ENCODE measurements around the gene TRIO. TPM values are rescaled to one million over a fixed set of nuclear protein-coding genes. Genes with fewer than 3 reads are reported as not detected.

The TRIO gene
- total and polyA plus RNA-seq, 2 experiments from 2014 or later, result 18.5 to 78.2 TPM

GRCh38 chr5:14283139-14283538 lies 140.0 kb downstream of the TRIO start:
- 91% methylated on average over 4 of the region's 4 CpGs for WGBS (ENCODE audit: low lambda C conversion rate, missing lambda C conversion rate)
- DNase-seq (ENCODE audit: low spot score), result no peak
- Histone ChIP-seq H3K27me3 (no peaks in the 10 kb centered on the region), H3K36me3 (replicated peaks; ENCODE audit: insufficient read depth, low read depth) (no peaks in the 10 kb centered on the region), H4K20me1 (ENCODE audit: insufficient read depth, poor library complexity, severe bottlenecking) (peaks cover 9% of the 10 kb centered on the region), H3K9me2 (replicated peaks; ENCODE audit: insufficient read depth) (no peaks in the 10 kb centered on the region), H3K79me2 (peaks cover 22% of the 10 kb centered on the region), H3K4me2 (no peak overlapping the region), H3K27ac (no peak overlapping the region), H3K9me3 (ENCODE audit: low read depth) (no peaks in the 10 kb centered on the region), H3K4me3 (no peak overlapping the region), H3K4me1 (ENCODE audit: insufficient read depth) (peaks cover 9% of the 10 kb centered on the region), H2AFZ (no peak overlapping the region)
- TF ChIP-seq CTCF (IDR thresholded peaks at IDR 0.05; ENCODE audit: poor library complexity) (no peak), EZH2 (IDR thresholded peaks at IDR 0.05; ENCODE audit: borderline replicate concordance) (no peak), EZH2phosphoT487 (IDR thresholded peaks at IDR 0.05; ENCODE audit: low read depth, severe bottlenecking, unreplicated experiment) (no peak)

GRCh38 chr5:14284392-14285148 lies 141.4 kb downstream of the TRIO start:
- no peaks in the 10 kb centered on the region for H3K9me2 ChIP-seq (replicated peaks; ENCODE audit: insufficient read depth)
- peaks cover 10% of the 10 kb centered on the region for H3K79me2 ChIP-seq
- H3K4me2 ChIP-seq, result peak overlapping the region; percentile 39
- DNase-seq (ENCODE audit: low spot score), result no peak
- H2AFZ ChIP-seq, result no peak overlapping the region
- H3K36me3 ChIP-seq (replicated peaks; ENCODE audit: insufficient read depth, low read depth), result no peaks in the 10 kb centered on the region
- TF ChIP-seq EZH2phosphoT487 (IDR thresholded peaks at IDR 0.05; ENCODE audit: low read depth, severe bottlenecking, unreplicated experiment) (no peak), EZH2 (IDR thresholded peaks at IDR 0.05; ENCODE audit: borderline replicate concordance) (no peak), CTCF (IDR thresholded peaks at IDR 0.05; ENCODE audit: poor library complexity) (no peak)
- 38% methylated on average over 12 of the region's 12 CpGs for WGBS (ENCODE audit: low lambda C conversion rate, missing lambda C conversion rate)
- no peak overlapping the region for H3K27ac ChIP-seq
- H3K4me3 ChIP-seq, result no peak overlapping the region
- H3K9me3 ChIP-seq (ENCODE audit: low read depth), result no peaks in the 10 kb centered on the region
- H3K4me1 ChIP-seq (ENCODE audit: insufficient read depth), result peaks cover 9% of the 10 kb centered on the region
- H4K20me1 ChIP-seq (ENCODE audit: insufficient read depth, poor library complexity, severe bottlenecking), result peaks cover 9% of the 10 kb centered on the region
- no peaks in the 10 kb centered on the region for H3K27me3 ChIP-seq

GRCh38 chr5:14286007-14286406 lies 142.9 kb downstream of the TRIO start:
- no peaks in the 10 kb centered on the region for H3K9me2 ChIP-seq (replicated peaks; ENCODE audit: insufficient read depth)
- TF ChIP-seq EZH2 (IDR thresholded peaks at IDR 0.05; ENCODE audit: borderline replicate concordance) (no peak), EZH2phosphoT487 (IDR thresholded peaks at IDR 0.05; ENCODE audit: low read depth, severe bottlenecking, unreplicated experiment) (no peak), CTCF (IDR thresholded peaks at IDR 0.05; ENCODE audit: poor library complexity) (no peak)
- H3K9me3 ChIP-seq (ENCODE audit: low read depth), result no peaks in the 10 kb centered on the region
- no peaks in the 10 kb centered on the region for H3K36me3 ChIP-seq (replicated peaks; ENCODE audit: insufficient read depth, low read depth)
- 83% methylated on average over 3 of the region's 3 CpGs for WGBS (ENCODE audit: low lambda C conversion rate, missing lambda C conversion rate)
- DNase-seq (ENCODE audit: low spot score), result no peak
- peaks cover 9% of the 10 kb centered on the region for H3K4me1 ChIP-seq (ENCODE audit: insufficient read depth)
- H3K79me2 ChIP-seq, result peaks cover 8% of the 10 kb centered on the region
- no peak overlapping the region for H3K4me2 ChIP-seq
- H4K20me1 ChIP-seq (ENCODE audit: insufficient read depth, poor library complexity, severe bottlenecking), result peaks cover 9% of the 10 kb centered on the region
- H3K4me3 ChIP-seq, result no peak overlapping the region
- H3K27me3 ChIP-seq, result no peaks in the 10 kb centered on the region
- no peak overlapping the region for H3K27ac ChIP-seq
- no peak overlapping the region for H2AFZ ChIP-seq
